HG03558 (cell line): ENCODE data around the gene RBFOX2.

ENCODE experiments used
- ATAC-seq: cut with Tn5 transposase; IDR thresholded peaks from one replicate; pipeline ENCODE4 v1.9.1; 2021; ENCODE audit warnings: moderate number of reproducible peaks; ENCODE audit not compliant: unreplicated experiment; ENCODE audit errors: extremely low read depth

Gene RBFOX2

DNA sequence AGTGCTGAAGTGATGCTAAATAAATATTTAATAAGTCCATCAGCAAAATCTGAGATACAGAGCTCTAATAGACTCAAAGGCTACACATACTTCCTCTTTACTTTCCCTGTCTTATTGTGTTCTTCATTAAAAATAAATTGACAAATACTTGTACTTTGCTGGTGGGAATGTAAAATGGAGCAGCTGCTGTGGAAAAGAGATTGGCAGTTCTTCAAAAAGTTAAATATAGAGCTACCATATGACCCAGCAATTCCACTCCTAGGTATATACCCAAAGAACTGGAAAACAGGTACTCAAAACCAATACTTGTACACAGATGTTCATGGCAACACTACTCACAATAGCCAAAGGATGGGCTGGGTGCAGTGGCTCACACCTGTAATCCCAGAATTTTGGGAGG, 76.0 kb downstream of the RBFOX2 start:
- no peak for ATAC-seq

DNA sequence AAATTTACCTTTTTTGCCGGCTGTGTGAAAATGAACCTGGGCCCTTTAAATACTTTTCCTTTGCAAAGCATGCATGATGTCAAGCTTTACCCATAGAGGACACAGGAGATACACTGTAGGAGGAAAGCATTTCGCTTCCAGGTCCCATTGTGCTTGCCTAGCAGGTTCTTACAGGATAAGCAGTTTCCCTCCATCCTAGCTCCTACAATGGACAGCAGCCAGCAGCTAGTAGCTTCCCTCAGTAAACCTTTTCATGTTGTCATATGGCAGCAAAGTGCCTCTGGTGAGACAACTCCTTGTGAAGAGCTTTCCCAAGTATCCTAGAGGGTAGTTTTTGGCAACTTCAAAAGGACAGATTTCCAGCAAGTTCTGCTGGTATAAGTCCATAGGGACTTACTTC, 78.4 kb downstream of the RBFOX2 start:
- ATAC-seq: no peak

DNA sequence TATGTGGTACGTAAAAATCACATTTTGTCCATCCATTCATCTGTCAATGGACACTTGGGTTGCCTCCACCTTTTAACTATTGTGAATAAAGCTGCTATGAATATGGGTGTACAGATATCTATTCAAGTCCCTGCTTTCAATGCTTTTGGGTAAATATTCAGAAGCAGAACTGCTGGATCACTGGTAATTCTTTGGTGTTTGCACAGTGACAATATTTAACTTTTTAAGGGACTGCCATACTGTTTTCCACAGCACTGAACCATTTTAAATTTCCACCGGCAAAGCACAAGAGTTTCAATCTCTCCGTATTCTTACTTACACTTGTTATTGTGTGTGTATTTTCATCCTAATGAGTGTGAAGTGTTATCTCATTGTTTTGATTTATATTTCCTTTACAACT, 79.4 kb downstream of the RBFOX2 start:
- no peak for ATAC-seq

DNA sequence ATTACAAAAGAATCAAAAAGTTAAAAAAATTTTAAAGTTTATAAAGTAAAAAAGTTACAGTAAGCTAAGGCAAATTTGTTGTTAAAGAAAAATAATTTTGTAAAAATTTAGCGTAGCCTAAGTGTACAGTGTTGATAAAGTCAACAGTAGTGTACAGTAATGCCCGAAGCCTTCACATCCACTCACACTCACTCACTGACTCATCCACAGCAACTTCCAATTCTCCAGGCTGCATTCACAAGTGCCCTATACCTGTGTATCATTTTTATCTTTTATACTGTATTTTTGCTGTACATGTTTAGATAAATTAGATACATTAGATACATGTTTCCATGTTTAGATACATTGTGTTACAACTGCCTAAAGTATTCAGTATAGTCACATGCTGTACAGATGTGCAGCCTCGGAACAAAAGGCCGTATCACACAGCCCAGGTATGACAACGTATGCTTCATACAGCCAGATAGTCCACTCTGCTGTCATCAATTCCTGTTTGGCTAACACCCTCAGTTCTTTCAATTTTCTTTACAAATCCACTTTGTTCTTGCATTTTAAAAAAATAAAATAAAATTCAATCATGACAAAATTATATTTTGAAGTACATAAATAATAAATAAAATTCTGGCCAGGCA, 80.7 kb downstream of the RBFOX2 start:
- ATAC-seq: no peak

DNA sequence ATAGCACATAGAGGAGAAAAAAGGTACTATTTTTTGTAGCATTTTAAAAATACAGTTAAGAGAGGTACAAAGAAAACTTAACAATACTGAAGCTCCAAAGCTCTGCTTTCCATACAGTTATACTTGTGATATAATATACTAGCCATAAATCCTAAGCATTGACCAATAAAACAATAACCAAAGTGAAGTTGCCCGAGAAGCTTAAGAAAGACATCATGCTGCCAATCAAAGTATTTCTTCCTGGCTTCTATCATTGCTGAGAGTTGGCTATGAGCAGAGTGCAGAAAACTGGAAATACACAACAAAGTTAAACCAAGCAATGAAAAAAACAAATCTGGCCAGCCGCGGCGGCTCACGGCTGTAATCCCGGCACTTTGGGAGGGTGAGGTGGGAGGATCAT, 84.2 kb downstream of the RBFOX2 start:
- no peak for ATAC-seq

DNA sequence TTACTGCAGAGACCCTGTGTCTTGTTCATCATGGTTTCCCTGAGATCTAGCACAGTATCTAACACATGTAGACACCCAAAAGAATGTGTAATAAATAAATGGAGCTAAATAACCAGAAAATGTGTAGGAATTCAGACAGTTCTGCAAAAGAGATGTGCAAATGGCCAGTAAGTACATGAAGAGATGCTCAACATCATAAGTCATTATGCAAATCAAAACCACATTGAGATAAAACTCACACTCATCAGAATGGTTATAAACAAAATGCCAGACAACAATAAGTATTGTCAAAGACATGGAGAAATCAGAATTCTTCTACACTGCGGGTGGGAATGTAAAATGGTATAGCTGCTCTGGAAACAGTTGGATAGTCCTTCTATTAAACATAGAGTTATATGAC, 88.5 kb downstream of the RBFOX2 start:
- no peak for ATAC-seq

DNA sequence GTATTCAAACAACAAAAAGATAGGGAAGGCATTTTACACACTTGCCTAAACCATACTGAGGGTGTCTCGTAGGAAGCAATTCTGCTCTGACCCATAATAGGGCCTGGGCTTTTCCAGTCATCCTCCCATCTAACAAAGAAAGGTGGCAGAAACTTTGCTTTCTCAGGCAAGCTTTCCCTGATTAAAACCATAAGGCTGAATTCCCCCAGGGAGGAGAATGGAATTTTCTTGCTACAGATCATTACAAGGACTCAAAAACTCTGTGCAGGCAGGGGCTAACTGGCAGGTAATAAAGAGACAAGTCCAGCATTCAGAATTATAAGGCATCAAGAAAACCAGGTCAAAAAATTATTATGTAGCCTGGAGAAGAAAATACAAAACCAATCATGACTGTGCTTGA, 90.4 kb downstream of the RBFOX2 start:
- ATAC-seq: no peak

DNA sequence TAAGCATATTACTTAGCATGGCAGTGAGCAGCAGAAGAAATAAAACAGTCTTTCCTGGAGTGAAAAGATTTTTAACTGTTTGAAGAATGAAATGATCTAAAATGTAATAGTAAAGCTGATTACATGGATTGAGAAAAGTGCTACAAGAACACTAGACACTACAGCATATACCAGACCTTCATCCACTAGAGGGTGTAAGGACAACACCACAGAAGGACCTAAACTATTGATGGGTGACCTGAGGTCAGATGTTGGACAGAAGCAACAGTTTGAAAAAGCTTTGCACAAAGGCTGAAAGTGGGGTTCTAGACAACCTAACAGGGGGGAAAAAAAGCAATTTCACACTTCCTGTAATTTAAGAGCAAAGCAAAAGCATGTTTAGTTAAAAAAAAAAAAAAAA, 97.7 kb downstream of the RBFOX2 start:
- ATAC-seq: no peak

DNA sequence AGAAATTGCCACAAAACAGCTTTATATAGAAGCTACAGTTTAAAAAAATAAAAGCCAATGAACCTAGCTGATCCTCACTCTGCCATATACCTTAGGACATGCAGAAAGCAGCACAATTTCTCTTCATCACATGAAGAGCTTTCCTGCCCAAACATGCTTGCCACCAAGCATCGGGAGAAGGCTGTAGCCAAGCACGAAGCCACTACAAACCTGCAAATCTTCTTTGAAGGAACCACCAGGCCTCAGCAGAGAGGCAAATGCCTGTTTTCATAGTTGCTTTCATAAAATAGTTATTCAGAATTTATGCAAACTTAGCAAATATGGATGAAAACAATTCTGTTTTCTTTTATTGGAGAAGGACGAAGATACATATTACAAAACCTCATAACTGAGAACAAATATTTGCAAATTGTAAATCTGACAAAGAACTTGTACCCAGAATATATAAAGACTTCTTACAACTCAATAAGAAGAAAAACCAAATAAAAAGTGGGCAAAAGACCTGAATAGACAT, 100.3 kb downstream of the RBFOX2 start:
- ATAC-seq: no peak

DNA sequence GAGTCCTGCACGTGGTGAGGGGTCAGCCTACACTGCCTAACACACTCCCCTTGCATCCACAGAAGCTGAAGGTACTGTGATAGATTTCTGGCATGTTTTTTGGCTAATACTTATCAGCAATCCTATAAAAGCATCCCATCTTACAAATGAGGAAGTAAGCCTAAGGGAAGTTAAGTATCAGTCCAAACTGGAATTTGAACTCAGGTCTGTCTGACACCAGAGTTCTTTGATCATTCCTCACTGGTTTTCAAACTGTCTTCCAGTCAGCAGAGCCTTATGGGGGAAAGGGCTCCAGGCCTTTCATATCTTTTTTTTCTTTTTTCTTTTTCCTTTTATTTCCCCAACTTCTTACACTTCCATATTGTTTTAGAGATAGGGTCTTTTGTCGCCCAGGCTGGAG, 105.6 kb downstream of the RBFOX2 start:
- ATAC-seq: no peak

DNA sequence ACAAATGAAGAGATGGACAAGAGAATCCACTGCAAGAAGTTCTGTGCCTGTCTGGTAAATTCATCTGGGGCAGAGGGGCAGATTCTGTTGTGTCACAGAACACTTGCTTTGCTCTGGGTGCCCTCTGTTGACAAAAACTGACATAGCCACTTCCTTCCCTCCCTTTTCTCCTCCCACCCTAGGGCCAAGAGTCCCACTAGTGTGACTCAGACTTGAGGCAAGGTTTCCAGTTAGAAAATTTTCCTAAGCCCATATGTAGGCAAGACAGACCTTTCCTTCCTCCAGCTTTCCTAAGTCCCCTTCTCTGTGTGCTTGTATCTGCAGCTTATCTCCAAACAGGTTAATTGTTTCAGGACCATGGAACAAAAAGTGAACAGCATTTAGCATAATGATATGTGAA, 106.8 kb downstream of the RBFOX2 start:
- no peak for ATAC-seq

DNA sequence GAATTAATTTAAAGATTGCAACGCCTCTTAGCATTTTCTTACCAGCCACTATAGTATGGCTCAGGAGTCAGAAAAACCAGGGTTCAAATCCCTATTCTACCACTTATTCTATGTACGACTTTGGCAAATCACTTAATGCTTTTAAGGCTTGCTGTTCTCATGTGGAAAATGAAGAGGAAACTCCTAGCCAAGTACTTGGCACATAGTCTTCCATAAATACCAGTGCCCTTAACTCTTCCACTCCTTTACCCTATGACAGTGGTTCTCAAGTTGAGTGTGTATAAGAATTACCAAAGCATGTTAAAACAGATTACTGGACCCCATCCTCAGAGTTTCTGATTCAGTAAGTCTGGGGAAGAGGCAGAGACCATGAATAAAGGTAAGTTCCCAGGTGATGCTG, 107.6 kb downstream of the RBFOX2 start:
- no peak for ATAC-seq

DNA sequence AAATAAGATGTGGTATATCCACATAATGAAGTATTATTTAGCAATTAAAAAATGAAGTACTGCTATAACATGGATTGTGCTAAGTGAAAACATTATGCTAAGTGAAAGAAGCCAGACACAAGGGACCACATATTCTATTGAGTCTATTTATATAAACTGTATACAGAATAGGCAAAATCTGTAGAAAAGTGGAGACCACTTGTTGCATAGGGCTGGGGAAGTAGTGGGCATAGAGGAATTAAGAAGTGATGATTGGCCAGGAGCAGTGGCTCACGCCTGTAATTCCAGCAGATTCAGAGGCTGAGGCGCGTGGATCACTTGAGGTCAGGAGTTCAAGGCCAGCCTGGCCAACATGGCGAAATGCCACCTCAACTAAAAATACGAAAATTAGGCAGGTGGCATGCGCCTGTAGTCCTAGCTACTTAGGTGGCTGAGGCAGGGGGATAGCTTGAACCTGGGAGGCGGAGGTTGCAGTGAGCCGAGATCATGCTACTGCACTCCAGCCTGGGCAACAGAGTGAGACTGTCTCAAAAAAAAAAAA, 109.6 kb downstream of the RBFOX2 start:
- no peak for ATAC-seq

DNA sequence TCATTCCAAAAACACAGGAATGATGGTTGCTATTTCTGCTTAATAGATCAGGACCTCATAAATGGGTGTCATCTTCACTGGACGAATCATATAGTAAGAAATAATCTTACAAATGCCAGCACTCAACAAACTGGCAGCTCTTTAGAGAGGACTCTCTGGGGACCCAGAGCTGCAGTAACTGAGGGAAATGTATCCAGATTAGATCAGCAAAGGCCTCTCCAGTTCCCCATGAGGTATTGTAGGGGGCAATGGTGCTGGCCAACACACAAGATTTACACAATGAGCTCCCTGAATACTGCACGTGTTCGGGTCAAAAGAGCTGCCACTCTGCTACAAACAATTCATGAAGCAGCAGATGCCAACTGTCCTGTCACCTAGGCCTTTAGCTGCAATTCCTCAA, 110.2 kb downstream of the RBFOX2 start:
- ATAC-seq: no peak

DNA sequence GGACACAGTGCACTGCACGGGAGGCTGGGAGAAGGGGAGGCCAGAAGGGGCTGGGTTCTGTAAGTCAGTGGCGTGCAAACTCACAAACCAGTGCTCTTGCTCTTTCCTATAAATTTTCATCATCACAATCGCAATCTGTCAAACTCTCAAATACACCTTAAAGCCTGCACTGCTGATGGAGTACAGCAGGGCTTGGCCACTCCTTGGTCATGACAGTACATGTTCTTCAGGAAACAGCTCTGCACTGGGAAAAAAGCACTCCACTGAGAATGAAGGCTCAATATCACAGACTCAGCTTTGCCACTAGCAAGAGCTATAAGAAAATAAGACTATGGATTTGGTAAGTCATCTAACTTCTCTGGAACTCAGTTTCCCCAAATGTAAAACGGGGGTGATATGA, 111.0 kb downstream of the RBFOX2 start:
- ATAC-seq: no peak

DNA sequence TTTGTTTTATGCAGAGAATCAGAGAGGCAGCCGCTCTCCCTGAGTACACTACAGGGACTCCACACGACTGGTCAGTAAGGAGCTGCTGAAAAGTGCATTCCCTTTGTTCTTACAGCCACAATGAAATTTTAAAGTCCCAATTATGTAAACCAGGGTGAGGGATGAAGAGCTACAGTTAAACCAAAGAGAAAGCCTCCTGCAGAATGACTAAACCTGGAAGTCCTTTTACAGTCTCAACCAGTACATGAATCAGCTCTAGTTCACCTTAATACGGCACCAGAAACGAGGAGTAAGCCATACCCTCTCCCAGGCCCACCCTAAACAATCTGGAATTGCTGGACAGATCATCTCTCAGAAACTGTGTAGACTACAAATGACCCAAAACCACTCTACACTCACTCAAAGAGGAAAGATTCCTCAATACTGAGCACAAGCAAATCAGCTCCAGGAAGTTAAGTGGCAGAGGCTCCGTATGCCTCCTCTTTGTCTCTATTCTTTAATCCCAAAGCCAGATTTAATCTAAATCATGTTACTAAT, 113.1 kb downstream of the RBFOX2 start:
- ATAC-seq: no peak

DNA sequence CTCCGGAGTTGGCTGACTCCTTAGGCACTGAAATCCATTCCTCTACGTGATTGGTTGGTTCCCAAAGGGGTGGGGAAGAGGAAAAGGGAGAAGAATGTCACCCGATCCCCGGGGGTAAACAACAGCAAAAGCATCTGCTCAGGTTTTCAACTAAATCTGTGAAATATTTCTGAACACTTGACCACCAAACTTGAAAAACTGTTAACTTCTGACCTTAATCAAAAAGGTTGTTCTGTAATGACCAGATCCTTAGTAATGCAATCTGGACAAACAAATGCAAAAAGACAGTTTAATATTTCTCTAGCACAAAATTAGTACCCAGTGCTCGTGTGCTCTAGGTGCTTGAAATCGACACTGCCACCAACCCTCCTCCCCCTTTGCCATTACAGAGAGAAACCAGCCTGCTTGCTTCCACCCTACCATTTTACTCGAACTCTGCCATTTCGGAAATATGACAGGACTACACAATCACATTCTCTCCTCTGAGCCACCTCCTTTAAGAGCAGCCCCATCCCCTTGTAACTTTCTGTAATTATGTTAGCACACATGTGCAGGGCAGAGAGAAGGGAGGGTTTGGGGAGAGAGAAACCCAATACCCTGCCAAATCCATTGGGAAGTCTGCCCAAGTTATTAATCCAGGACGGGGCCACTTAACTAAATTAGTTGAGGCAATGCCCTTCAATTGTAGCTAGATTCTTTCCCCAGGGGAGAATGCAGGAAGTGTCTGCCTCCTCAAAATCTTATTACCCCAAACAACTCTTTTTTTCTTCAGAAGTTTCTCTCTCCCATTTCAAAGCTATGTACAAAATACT, 113.8 kb downstream of the RBFOX2 start:
- ATAC-seq: no peak

DNA sequence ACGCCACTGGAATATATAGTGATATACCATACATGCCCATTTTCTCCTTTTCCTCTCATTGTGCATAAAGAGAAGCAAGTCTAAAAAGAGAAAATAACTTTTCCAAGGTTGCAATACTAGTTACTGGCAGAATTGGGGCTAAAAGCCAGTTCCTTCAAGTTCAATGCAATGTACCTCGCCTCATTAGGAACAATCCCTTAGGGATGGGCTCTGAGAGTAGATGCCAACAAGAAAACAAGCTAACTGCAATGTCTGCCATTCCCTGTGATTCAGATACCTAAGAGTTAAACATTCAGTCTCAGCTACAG, 114.3 kb downstream of the RBFOX2 start:
- no peak for ATAC-seq

DNA sequence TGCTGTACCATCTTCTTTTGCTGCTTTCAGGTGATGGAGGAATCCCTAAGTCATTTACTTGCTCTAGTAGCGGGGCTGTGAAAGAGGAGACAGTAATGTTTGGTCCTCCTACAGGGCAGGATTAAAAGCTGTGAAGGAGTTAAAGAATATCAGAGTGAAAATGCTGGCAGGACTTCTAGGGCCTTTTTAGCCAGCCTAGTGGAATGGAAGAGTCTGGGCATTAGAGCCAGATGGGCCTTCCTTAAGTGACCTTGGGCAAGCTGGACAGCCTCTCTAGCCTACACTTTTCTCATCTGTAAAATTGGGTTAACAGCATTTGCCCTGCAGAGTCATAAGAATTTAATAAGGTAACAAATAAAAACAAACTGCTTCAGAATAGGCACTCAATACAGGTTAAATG, 114.7 kb downstream of the RBFOX2 start:
- no peak for ATAC-seq

DNA sequence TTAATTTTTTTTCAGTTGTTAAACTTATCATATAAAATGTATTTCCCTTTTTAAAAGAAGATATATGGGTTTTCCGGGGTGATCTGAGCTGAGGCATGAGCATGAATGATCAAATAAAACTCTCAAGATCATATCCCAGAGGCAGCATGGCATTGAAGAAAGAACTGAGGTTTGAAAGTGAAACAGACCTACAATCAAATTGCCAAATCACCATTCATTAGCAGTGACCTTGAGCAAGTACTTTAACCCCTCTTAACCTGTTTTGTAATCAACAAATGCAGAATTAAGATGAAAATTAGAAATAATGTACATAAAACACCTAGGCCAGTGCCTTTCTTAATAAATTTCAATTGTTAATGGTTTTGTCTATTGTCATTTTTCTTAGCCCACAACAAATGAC, 116.0 kb downstream of the RBFOX2 start:
- ATAC-seq: no peak

DNA sequence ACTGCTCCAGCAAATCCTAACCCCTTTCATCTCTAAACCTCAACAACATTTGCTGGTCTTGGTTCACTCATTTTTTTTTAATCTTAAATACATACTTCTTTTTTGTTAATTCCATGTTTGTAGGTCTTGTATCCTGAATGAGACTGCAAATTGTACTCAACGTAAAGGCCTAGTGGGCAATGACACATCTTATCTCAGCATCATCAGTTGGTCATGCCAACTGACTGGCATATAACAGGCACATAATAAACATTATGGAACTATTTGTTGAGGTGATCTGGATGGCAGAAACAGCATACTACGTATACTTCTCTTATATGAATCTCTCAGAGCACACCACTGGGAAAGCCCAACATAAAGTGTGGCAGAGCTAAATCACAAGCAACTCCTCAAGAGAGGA, 116.7 kb downstream of the RBFOX2 start:
- no peak for ATAC-seq

DNA sequence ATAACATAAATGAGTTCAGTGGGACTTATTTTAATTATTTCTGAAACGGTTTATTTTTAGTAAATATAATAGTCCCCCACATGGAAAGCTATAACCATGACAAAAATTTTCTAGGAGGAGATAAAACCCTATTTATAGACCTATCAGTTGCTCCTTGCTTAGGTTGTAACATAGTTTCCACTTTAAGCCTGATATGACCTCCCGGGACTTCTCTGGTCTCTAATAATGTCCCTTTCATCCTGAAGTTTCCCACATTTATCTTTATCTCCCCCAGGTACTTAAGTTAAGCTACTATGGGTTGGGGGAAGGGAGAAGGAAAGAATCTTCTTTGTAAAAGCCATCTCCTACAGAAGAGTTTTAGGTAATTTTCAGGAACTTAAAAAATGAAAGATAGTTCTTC, 117.7 kb downstream of the RBFOX2 start:
- no peak for ATAC-seq
